HepG2 (cell line): Measurements from ENCODE around the gene PANK1. TPM values are rescaled to one million over a fixed set of nuclear protein-coding genes. Genes with fewer than 3 reads are reported as not detected.
A peak's percentile ranks its signal among the peaks of the same experiment; 100 is the strongest.

ENCODE experiments used
- EED ChIP-seq: sonication (generic); formaldehyde crosslinking; IDR thresholded peaks from 2 replicates; pipeline ENCODE4 v1.5.0; 2020; ENCODE audit warnings: mild to moderate bottlenecking, missing genetic modification reagents
- ELF3 ChIP-seq: IDR thresholded peaks from 2 replicates; pipeline ENCODE4 v1.6.1; 2016; ENCODE audit warnings: missing genetic modification reagents, missing compliant biosample characterization
- SAP130 ChIP-seq: IDR thresholded peaks from 2 replicates; pipeline ENCODE4 v1.6.1; 2016; ENCODE audit warnings: low read depth
- SP4 ChIP-seq: sonication (generic); formaldehyde crosslinking; IDR thresholded peaks from 2 replicates; pipeline ENCODE4 v1.8.1; 2023; ENCODE audit warnings: mild to moderate bottlenecking, missing genetic modification reagents
- TAF1 ChIP-seq: sonication (generic); formaldehyde crosslinking; IDR thresholded peaks from 2 replicates; pipeline ENCODE4 v1.4.0; 2020; ENCODE audit warnings: missing genetic modification reagents
- U2AF2 ChIP-seq: fragments of 200-400 bp; formaldehyde crosslinking; IDR thresholded peaks from 2 replicates; pipeline ENCODE4 v1.6.1; 2017; ENCODE audit warnings: low read depth, mild to moderate bottlenecking, low read length
- ZBTB42 ChIP-seq: sonication (generic); formaldehyde crosslinking; IDR thresholded peaks from 2 replicates; pipeline ENCODE4 v1.5.0; 2020; ENCODE audit warnings: mild to moderate bottlenecking, missing genetic modification reagents
- ZC3H4 ChIP-seq: sonication (generic); formaldehyde crosslinking; IDR thresholded peaks from 2 replicates; pipeline ENCODE4 v1.4.0; 2020; ENCODE audit warnings: missing genetic modification reagents, borderline replicate concordance
- ZNF180 ChIP-seq: sonication (generic); formaldehyde crosslinking; IDR thresholded peaks from 2 replicates; pipeline ENCODE4 v1.4.0; 2020; ENCODE audit warnings: low read depth, missing genetic modification reagents, borderline replicate concordance
- ZNF230 ChIP-seq: sonication (generic); formaldehyde crosslinking; IDR thresholded peaks from 2 replicates; pipeline ENCODE4 v1.4.0; 2020; ENCODE audit warnings: mild to moderate bottlenecking, missing genetic modification reagents
- ZNF605 ChIP-seq: sonication (generic); formaldehyde crosslinking; IDR thresholded peaks from 2 replicates; pipeline ENCODE4 v1.8.0; 2022; ENCODE audit warnings: mild to moderate bottlenecking, missing genetic modification reagents
- polyA plus RNA-seq, 8 experiments: library from polyadenylated mRNA; depleted of rRNA in 3 of 8; stranded (reverse) in 7 of 8; unstranded in 1 of 8; fragments of >200 nt; fragmentation: Illumina TruSeq in 4 of 8; extraction: Trizol in 4 of 8; gene quantifications; 2 replicates each; pipeline versions ENCODE4 v1.2.1 to v1.2.3, GENCODE V29; 2011 to 2016; ENCODE audit warnings: low read depth in 4 of 8, missing spikeins in 1 of 8, mixed read lengths in 1 of 8; ENCODE audit not compliant: insufficient read depth in 1 of 8
- total RNA-seq, 5 experiments: library from RNA; depleted of rRNA; stranded (reverse); fragments of >200 nt; fragmentation: Illumina TruSeq; extraction: Trizol; gene quantifications; 2 replicates each; pipeline ENCODE4 v1.2.3, GENCODE V29; 2016; ENCODE audit warnings: low read depth in 1 of 5
- TF ChIP-seq, protein P1 (sequence below), 2 experiments: sonication (generic) in 1 of 2; formaldehyde crosslinking in 1 of 2; IDR thresholded peaks; 2 replicates each; pipeline versions ENCODE4 v1.6.1 to v1.9.0; 2014 to 2022; ENCODE audit warnings: antibody characterized with exemption in 1 of 2, borderline replicate concordance in 1 of 2, inconsistent platforms in 1 of 2, low read depth in 1 of 2, missing genetic modification reagents in 1 of 2
- TF ChIP-seq, protein P2 (sequence below): sonication (generic); formaldehyde crosslinking; IDR thresholded peaks from 2 replicates; pipeline ENCODE4 v1.8.0; 2022; ENCODE audit warnings: missing genetic modification reagents, low read depth, mild to moderate bottlenecking, borderline replicate concordance
- TF ChIP-seq, protein P3 (sequence below), 2 experiments: sonication (generic) in 1 of 2; formaldehyde crosslinking in 1 of 2; IDR thresholded peaks; 2 replicates each; pipeline versions ENCODE4 v1.5.1 to v1.6.1; 2011 to 2020; ENCODE audit warnings: borderline replicate concordance in 1 of 2, low read depth in 1 of 2, low read length in 1 of 2, mild to moderate bottlenecking in 1 of 2, missing genetic modification reagents in 1 of 2, moderate library complexity in 1 of 2
- TF ChIP-seq, protein P4 (sequence below): sonication (generic); formaldehyde crosslinking; IDR thresholded peaks from 2 replicates; pipeline ENCODE4 v1.5.1; 2020; ENCODE audit warnings: missing genetic modification reagents, mild to moderate bottlenecking, borderline replicate concordance
- TF ChIP-seq, protein P5 (sequence below): sonication (generic); formaldehyde crosslinking; IDR thresholded peaks from 2 replicates; pipeline ENCODE4 v1.4.0; 2020; ENCODE audit warnings: mild to moderate bottlenecking, low read depth, missing genetic modification reagents

The PANK1 gene
- total and polyA plus RNA-seq, 2 of the 13 experiments (the other 11 are each of a cell fraction or from before 2014, with no cell fraction given): 18.2 to 33.3 TPM

DNA sequence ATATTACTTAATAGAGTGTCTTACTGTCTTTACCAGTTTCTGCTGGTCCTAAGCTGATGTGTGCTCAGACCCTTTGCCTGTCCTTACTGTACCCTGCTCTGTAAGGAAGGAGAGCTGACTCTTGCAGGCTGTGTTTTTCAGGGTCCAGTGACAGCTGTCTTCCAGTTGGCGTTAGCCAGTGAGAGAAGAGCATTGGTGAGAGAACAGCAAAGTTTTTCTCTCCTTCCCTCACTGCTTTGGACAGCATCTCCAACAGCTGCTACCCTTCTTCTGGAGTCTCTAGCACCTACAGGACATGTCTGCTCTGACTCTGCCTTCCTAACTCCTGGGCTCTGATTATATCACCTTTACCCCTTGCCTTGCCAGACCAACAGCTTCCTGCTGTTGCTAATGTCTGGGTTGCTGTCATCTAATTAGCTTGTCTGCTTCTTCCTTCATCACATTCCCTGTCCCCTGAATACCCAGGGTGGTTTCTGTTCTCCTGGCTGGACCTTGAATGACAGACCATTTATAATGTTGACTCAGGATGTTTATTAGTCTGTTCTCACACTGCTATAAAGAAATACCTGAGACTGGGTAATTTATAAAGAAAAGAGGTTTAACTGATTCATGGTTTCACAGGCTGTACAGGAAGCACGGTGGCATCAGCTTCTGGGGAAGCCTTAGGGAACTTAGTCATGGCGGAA lies 23.5 kb upstream of the PANK1 start (continued):
- TF ChIP-seq, protein P1, sequence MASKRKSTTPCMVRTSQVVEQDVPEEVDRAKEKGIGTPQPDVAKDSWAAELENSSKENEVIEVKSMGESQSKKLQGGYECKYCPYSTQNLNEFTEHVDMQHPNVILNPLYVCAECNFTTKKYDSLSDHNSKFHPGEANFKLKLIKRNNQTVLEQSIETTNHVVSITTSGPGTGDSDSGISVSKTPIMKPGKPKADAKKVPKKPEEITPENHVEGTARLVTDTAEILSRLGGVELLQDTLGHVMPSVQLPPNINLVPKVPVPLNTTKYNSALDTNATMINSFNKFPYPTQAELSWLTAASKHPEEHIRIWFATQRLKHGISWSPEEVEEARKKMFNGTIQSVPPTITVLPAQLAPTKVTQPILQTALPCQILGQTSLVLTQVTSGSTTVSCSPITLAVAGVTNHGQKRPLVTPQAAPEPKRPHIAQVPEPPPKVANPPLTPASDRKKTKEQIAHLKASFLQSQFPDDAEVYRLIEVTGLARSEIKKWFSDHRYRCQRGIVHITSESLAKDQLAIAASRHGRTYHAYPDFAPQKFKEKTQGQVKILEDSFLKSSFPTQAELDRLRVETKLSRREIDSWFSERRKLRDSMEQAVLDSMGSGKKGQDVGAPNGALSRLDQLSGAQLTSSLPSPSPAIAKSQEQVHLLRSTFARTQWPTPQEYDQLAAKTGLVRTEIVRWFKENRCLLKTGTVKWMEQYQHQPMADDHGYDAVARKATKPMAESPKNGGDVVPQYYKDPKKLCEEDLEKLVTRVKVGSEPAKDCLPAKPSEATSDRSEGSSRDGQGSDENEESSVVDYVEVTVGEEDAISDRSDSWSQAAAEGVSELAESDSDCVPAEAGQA (IDR thresholded peaks at IDR 0.05; ENCODE audit: low read depth): no peak
- TF ChIP-seq, protein P1 (CRISPR knock-in tag; IDR thresholded peaks at IDR 0.05; ENCODE audit: borderline replicate concordance): no peak
- TF ChIP-seq ZNF605 (CRISPR knock-in tag) (no peak), TAF1 (no peak), ZBTB42 (no peak), EED (CRISPR knock-in tag) (no peak), SAP130 (CRISPR knock-in tag) (peak; percentile 14; the same call in 1 of the 2 replicates), ZNF180 (CRISPR knock-in tag) (no peak), ZC3H4 (CRISPR knock-in tag) (no peak), ELF3 (0 out of 2 replicates have a peak, but pooled peaks have one; percentile 22), U2AF2 (no peak), SP4 (CRISPR knock-in tag) (0 out of 2 replicates have a peak, but pooled peaks have one; percentile 22), ZNF230 (no peak)
- TF ChIP-seq, protein P2, sequence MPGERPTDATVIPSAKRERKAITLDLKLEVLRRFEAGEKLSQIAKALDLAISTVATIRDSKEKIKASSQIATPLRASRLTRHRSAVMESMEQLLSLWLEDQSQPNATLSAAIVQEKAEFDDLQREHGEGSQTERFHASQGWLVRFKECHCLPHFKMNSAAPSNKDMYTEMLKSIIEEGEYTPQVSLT (CRISPR knock-in tag): no peak
- TF ChIP-seq, protein P3, sequence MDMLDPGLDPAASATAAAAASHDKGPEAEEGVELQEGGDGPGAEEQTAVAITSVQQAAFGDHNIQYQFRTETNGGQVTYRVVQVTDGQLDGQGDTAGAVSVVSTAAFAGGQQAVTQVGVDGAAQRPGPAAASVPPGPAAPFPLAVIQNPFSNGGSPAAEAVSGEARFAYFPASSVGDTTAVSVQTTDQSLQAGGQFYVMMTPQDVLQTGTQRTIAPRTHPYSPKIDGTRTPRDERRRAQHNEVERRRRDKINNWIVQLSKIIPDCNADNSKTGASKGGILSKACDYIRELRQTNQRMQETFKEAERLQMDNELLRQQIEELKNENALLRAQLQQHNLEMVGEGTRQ (IDR thresholded peaks at IDR 0.05; ENCODE audit: low read depth, low read length): no peak
- TF ChIP-seq, protein P3 (CRISPR knock-in tag; IDR thresholded peaks at IDR 0.05; ENCODE audit: borderline replicate concordance): no peak
- TF ChIP-seq, protein P4, sequence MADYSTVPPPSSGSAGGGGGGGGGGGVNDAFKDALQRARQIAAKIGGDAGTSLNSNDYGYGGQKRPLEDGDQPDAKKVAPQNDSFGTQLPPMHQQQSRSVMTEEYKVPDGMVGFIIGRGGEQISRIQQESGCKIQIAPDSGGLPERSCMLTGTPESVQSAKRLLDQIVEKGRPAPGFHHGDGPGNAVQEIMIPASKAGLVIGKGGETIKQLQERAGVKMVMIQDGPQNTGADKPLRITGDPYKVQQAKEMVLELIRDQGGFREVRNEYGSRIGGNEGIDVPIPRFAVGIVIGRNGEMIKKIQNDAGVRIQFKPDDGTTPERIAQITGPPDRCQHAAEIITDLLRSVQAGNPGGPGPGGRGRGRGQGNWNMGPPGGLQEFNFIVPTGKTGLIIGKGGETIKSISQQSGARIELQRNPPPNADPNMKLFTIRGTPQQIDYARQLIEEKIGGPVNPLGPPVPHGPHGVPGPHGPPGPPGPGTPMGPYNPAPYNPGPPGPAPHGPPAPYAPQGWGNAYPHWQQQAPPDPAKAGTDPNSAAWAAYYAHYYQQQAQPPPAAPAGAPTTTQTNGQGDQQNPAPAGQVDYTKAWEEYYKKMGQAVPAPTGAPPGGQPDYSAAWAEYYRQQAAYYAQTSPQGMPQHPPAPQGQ (CRISPR knock-in tag): no peak
- TF ChIP-seq, protein P5, sequence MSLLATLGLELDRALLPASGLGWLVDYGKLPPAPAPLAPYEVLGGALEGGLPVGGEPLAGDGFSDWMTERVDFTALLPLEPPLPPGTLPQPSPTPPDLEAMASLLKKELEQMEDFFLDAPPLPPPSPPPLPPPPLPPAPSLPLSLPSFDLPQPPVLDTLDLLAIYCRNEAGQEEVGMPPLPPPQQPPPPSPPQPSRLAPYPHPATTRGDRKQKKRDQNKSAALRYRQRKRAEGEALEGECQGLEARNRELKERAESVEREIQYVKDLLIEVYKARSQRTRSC (CRISPR knock-in tag): no peak
